ENCODE measurements around the gene CARD11. TPM values are rescaled to one million over a fixed set of nuclear protein-coding genes. Genes with fewer than 3 reads are reported as not detected.

Gene CARD11
- total and polyA plus RNA-seq, 2 of the 13 experiments (the other 11 are each of a cell fraction or from before 2014, with no cell fraction given) = 0.04 TPM; not detected in 1

DNA sequence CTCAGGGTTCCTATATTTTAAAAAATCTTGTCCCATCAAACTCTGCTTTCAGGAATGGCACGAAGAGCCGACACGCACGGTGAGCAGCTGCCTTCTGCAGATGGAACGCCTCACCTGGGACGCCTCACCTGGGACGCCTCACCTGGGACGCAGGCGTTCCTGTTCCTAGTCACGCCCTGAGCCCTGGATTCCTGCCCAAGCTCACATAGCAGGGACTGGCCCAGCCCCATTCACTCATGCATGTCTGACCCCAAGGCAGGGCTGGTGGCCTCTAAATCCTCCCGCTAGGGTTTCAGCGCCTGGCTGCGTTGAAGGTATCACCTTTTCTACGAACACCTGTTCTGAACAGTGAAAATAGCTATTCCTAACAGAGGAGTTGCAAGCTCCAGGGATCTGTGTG lies 49.8 kb downstream of the CARD11 start:
- TF ChIP-seq, protein P1, sequence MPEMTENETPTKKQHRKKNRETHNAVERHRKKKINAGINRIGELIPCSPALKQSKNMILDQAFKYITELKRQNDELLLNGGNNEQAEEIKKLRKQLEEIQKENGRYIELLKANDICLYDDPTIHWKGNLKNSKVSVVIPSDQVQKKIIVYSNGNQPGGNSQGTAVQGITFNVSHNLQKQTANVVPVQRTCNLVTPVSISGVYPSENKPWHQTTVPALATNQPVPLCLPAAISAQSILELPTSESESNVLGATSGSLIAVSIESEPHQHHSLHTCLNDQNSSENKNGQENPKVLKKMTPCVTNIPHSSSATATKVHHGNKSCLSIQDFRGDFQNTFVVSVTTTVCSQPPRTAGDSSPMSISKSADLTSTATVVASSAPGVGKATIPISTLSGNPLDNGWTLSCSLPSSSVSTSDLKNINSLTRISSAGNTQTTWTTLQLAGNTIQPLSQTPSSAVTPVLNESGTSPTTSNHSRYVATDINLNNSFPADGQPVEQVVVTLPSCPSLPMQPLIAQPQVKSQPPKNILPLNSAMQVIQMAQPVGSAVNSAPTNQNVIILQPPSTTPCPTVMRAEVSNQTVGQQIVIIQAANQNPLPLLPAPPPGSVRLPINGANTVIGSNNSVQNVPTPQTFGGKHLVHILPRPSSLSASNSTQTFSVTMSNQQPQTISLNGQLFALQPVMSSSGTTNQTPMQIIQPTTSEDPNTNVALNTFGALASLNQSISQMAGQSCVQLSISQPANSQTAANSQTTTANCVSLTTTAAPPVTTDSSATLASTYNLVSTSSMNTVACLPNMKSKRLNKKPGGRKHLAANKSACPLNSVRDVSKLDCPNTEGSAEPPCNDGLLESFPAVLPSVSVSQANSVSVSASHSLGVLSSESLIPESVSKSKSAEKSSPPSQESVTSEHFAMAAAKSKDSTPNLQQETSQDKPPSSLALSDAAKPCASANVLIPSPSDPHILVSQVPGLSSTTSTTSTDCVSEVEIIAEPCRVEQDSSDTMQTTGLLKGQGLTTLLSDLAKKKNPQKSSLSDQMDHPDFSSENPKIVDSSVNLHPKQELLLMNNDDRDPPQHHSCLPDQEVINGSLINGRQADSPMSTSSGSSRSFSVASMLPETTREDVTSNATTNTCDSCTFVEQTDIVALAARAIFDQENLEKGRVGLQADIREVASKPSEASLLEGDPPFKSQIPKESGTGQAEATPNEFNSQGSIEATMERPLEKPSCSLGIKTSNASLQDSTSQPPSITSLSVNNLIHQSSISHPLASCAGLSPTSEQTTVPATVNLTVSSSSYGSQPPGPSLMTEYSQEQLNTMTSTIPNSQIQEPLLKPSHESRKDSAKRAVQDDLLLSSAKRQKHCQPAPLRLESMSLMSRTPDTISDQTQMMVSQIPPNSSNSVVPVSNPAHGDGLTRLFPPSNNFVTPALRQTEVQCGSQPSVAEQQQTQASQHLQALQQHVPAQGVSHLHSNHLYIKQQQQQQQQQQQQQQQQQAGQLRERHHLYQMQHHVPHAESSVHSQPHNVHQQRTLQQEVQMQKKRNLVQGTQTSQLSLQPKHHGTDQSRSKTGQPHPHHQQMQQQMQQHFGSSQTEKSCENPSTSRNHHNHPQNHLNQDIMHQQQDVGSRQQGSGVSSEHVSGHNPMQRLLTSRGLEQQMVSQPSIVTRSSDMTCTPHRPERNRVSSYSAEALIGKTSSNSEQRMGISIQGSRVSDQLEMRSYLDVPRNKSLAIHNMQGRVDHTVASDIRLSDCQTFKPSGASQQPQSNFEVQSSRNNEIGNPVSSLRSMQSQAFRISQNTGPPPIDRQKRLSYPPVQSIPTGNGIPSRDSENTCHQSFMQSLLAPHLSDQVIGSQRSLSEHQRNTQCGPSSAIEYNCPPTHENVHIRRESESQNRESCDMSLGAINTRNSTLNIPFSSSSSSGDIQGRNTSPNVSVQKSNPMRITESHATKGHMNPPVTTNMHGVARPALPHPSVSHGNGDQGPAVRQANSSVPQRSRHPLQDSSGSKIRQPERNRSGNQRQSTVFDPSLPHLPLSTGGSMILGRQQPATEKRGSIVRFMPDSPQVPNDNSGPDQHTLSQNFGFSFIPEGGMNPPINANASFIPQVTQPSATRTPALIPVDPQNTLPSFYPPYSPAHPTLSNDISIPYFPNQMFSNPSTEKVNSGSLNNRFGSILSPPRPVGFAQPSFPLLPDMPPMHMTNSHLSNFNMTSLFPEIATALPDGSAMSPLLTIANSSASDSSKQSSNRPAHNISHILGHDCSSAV (CRISPR knock-in tag; IDR thresholded peaks at IDR 0.05; ENCODE audit: borderline replicate concordance) = no peak
- no peak for TF ChIP-seq ZBTB8A (CRISPR knock-in tag; IDR thresholded peaks at IDR 0.05; ENCODE audit: borderline replicate concordance, low read depth)
- TF ChIP-seq MED13 (CRISPR knock-in tag; IDR thresholded peaks at IDR 0.05) = no peak
- TF ChIP-seq GABPA (IDR thresholded peaks at IDR 0.05; ENCODE audit: low read depth, low read length) = no peak
- no peak for TF ChIP-seq GABPA (CRISPR knock-in tag; IDR thresholded peaks at IDR 0.05; ENCODE audit: low read depth)
- no peak for TF ChIP-seq HNF4G (IDR thresholded peaks at IDR 0.05; ENCODE audit: borderline replicate concordance, low read depth, low read length)
- TF ChIP-seq HNF4G (CRISPR knock-in tag; IDR thresholded peaks at IDR 0.05; ENCODE audit: borderline replicate concordance, low read depth) = no peak
- TF ChIP-seq ZBTB21 (CRISPR knock-in tag; IDR thresholded peaks at IDR 0.05) = no peak
- no peak for TF ChIP-seq ZBTB7B (CRISPR knock-in tag; IDR thresholded peaks at IDR 0.05)
- Histone ChIP-seq H3K27me3 (ENCODE audit: control insufficient read depth in 1 of 2, insufficient read depth in 2 of 2, low read length in 2 of 2) (0 out of 5 replicates have a peak, but pooled peaks cover 0 to 3% of the 10 kb centered on the region in 2 experiments), H4K20me1 (ENCODE audit: insufficient read depth, low read length) (no peaks in the 10 kb centered on the region), H3K9me3 (ENCODE audit: low read length) (no peaks in the 10 kb centered on the region), H3K4me1 (ENCODE audit: insufficient read depth, low read length) (peaks cover 21% of the 10 kb centered on the region), H3K36me3 (replicated peaks in 1 of 2; ENCODE audit: control insufficient read depth in 1 of 2, insufficient read depth in 2 of 2, low read length in 2 of 2) (no peaks in the 10 kb centered on the region), H2AFZ (ENCODE audit: low read length) (no peak overlapping the region), H3K27ac (ENCODE audit: extremely low read length, insufficient read depth, low read length) (no peak overlapping the region), H3K4me3 (replicated peaks in 1 of 3; ENCODE audit: insufficient read depth in 1 of 3, low read depth in 2 of 3, low read length in 3 of 3) (no peak overlapping the region), H3K79me2 (ENCODE audit: insufficient read depth, low read length) (no peaks in the 10 kb centered on the region), H3K9ac (ENCODE audit: insufficient read depth, low read depth, low read length) (no peak overlapping the region), H3K4me2 (ENCODE audit: low read depth, low read length) (no peak overlapping the region)
- BruUV-seq (replicated peaks) = no TSS peak
- no peak for ATAC-seq
- intact Hi-C loops (cut with micrococcal nuclease; ENCODE audit: unreplicated experiment) (no loop called here), in situ Hi-C loops (cut with HindIII; ENCODE audit: extremely low pct_ligation_motif_present, low pct_unique_long_range_greater_than_20kb) (no loop called here)
- ChIA-PET POLR2A (interaction anchor here (0.6 kb wide), 1 partner anchor 1981 kb away, joined by 3 read pairs; no protein-coding TSS in a partner anchor), CTCF (ENCODE audit: low intra/inter-chr PET ratio, low total read pairs) (no interaction called here)
- WGBS (ENCODE audit: low lambda C conversion rate) = 85% methylated on average over 10 of the region's 14 CpGs
- no peak for FAIRE-seq
- DNase-seq (ENCODE audit: low spot score) = no peak
